Nucleus accumbens (tissue), 56 donors: ENCODE measurements around the gene AGFG1.
"Not testable (repeated sequence)": the region's sequence is repeated elsewhere in the genome, so short reads cannot be mapped to it uniquely, and the experiment has no call there.

Source experiments
- DNase-seq, 56 donors: peaks; one replicate each; lab custom pipeline; 2025; lab: John Stamatoyannopoulos, UW

Gene AGFG1

DNA sequence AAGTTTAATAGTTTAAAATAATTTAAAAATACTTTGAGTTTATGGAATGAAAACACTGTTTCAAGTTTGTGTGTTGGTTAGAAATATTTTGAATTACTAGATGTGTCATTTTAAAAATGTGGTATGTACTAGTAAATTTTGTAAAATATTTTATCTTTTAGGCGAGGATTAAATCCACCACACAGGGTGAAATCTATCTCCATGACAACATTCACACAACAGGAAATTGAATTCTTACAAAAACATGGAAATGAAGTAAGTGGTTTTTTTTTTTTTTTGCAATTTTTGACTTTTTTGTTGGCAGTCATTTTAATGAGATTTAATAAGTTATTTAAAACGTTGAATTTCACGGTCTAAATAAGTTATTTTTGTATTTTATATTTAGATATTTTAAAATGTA lies 19.4 kb downstream of the AGFG1 start:
- no peak for DNase-seq

- DNase-seq, result no peak
These were observed 21.6 kb downstream of the AGFG1 start for GRCh38 chr2:227493524-227493923.

GRCh38 chr2:227497158-227497557 lies 25.2 kb downstream of the AGFG1 start:
- no peak for DNase-seq

DNA sequence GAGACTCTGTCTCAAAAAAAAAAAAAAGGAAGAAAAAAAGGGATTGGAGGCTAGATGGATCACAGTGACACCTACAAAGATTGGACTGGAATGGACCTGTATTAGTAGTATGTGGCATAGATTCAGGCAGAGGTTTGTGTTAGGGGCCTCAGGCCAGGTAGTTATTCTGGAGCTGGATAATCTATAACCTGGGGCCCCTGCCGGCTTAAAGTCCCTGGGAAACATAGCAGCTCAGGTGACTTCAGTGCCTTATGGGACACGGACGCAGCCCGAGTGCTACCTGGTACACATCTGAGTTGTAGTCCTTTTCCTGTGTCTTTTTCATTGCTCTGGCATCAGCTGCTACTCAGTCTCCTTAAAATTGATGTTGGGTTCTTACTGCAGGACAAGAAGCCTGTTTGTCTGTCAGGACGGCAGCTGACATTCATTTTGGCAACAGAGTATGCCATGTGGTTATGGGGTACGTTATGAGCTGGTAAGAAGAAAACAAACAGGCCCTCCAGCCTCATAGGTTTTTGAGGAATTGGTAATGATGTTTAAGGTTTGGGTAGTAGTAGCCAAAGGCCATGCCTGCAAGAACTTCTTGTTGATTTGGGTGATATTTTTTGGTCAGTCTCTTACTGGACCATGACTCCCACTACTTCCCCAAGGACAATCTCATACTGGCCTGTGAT lies 27.8 kb downstream of the AGFG1 start:
- DNase-seq, result no peak

GRCh38 chr2:227500301-227500630 lies 28.3 kb downstream of the AGFG1 start:
- no peak for DNase-seq

GRCh38 chr2:227503433-227504406 lies 31.8 kb downstream of the AGFG1 start:
- DNase-seq, result peak in 2 of 56 donors; percentile 7 to 62

DNA sequence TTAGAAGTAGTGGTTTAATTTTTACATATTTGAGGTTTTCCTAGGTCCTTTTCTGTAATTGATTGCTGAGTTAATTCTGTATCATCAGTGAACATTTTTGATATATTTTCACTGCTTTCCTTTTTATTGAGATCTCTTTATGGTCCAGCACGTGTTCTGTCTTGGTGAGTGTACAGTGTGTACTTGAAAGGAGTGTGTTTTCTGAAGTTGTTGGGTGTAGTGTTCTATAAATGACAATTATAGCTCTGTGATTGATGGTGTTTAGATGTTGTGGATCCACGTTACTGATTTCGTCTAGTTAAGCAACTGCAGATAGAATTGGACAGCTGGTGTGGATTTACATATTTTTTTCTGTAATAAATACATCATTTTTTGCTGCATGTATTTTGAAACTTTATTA lies 32.7 kb downstream of the AGFG1 start:
- no peak for DNase-seq

DNA sequence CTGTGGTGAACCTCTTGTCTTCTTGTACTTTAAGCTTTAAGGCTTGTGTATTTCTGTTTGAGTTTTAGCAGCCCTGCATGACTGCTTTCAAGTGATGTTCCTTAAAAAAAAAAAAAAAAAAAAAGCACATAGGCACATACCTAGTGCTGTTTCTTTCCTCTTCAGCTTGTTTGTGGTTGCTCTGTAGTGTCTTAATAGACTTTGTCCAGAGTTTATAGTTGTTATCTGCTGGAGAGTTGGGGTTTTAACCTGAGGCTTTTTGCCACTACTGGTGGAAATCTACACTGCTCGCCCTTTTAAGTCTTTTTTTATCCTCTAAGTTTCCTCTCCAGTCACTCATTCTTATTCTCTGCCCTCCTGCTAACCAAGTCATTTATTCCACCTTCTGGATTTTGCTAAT lies 34.5 kb downstream of the AGFG1 start:
- DNase-seq, result no peak

DNA sequence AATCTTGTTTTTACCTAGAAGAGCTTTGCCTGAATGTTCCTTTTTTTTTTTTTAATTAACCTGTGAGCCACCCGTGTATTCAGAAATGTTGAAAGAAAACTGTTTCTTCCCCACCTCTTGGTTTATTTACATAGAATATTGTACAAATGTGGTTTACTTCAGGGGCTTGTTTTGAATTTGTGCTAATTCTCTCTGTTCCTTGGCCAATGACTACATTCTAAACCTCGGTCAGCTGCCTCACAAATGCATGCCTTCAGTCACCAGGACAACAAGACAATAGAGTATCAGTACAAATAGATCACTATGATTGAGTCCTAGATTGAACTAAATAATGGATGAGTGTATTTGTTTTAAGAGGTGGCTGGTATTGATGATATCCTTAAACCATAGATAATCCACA lies 36.0 kb downstream of the AGFG1 start:
- DNase-seq, result no peak

DNA sequence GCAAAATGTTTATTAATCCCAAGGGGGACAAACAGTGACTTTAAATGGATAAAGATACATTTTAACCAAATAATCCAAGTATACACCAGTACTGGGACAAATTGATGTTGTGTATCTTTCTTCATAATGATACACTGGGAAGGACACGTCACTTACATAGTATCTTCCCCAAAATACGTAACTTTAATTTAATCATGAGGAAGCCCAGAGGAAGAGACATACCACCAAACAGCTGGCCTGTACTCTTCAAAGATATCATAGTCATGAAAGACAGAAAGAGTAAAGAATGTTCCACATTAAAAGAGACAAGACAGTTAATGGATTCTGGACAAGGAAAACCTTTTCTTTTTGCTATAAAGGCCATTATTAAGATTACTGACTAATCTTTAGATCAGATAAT lies 37.1 kb downstream of the AGFG1 start:
- DNase-seq, result no peak

DNA sequence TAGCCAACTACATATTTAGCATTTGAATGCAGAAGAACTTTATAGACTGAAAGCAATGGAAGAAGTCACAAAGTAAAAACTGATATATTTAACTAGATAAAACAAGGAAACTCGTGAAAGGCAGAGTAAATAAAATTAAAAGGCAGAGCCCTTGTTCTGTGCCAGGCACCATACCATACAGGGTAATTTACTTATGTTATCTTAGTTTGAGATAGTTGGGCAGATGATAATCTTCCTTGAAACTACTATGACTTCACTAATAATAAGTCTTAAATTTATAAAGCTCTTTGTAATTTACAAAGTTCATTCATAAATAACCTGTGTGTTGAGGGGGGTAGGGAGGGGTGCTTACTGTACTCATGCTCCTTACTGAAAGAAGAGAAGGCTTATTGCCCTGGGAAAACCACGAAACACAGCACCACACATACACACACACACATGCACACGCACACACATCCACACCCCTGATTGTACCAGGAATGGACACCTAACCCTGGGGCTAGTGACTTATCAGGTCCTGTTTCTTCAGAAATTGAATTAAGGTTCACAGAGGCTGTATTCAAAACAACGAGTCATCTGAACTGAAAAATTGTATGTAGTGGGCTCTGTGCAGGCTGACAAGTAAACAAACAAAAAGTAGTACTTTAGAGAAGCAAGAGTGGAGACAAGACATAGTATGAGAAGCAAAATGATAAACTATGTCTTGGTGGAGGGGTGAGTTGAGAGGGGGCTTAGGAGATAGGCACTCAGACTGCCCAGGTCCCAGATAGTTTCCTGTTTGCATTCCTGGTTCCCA lies 38.1 kb downstream of the AGFG1 start:
- DNase-seq, result no peak

GRCh38 chr2:227510620-227510958 lies 38.6 kb downstream of the AGFG1 start:
- no peak for DNase-seq

DNA sequence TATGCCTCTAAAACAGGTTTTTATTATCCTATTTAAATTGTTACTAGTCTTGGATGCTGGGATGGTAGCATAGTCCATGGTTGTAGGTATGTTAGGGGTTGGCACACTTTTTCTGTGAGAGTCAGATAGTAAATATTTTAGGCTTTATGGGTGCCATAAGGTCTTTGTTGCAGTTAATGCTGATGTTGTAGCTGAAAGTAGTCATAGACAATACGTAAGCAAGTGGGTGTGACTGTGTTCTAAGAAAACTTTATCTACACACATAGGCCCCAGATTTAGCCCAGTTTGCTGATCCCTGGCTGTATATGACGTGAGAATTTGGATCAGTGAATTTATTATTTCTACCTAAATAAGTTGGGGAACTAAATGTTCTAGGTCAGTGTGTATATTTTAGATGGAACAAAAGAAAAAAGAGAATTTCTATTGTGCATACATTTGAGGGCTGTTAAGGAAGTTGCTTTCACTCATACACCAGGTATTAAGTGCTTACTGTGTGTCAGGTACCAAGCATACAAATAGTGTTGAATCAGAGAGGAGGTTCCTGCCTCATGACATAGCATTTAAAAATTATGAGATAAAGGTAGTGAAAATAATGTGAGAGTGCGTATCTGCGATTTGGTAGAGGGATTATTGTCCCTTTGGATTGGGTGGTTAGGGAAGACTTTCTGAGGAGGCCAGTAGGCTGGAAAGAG lies 39.4 kb downstream of the AGFG1 start:
- DNase-seq, result no peak

DNA sequence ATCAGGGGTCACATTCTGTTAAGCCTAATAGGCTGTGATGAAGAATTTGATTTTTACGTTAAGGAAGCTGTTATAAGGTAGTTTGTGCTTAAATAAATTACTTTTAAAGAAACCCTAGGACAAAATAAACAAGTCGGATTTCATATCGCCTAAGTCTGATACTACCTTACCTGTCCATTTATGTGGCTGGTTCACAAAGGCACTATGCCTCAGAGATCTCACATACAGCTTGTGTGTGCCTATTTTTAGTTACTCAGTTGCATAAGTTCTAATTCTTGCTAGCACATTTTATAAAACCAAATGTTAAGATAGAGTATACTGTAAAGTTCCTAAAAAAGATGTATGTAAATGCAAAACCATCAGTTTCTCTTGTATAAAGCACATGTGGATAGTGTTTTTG lies 40.0 kb downstream of the AGFG1 start:
- DNase-seq, result no peak

GRCh38 chr2:227513113-227513512 lies 41.2 kb downstream of the AGFG1 start:
- DNase-seq, result peak in 4 of 56 donors; percentile 3 to 14 (median 8)

DNA sequence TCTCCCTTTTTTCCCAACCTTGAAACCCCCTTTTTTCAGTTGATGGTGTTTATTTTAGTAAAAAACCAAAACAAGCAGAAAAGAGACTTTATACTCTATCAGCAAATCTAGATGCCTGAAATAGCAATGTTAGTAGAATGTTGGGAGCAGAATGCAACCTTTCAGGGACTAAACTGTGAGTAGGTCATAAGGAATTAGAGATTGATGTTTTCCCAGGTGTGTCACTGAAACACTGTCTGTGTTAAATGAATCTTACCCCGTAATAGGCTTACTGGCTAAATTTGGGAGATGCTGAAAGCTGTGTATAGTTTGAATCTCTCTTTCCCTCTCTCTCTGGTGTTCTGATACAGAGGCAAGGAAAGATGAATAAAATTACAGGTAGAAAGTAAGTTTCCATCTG lies 43.8 kb downstream of the AGFG1 start:
- no peak for DNase-seq

DNA sequence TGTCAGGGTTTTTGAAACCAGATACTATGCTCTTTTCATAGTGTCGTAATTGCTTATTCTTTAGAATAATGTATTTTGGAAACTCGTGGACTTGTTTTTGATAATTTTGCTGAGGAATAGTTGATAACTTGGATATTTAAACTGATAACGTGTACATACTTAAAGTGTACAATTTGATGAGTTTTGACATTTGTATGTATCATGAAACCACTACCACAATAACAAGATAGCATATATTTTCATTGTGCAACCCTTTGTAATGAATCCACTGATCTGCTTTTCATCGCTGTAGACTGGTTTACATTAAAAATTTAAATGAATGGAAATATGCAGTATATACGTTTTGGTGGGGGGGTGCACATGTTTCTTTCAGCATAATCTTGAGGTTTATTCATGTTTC lies 45.8 kb downstream of the AGFG1 start:
- no peak for DNase-seq

DNA sequence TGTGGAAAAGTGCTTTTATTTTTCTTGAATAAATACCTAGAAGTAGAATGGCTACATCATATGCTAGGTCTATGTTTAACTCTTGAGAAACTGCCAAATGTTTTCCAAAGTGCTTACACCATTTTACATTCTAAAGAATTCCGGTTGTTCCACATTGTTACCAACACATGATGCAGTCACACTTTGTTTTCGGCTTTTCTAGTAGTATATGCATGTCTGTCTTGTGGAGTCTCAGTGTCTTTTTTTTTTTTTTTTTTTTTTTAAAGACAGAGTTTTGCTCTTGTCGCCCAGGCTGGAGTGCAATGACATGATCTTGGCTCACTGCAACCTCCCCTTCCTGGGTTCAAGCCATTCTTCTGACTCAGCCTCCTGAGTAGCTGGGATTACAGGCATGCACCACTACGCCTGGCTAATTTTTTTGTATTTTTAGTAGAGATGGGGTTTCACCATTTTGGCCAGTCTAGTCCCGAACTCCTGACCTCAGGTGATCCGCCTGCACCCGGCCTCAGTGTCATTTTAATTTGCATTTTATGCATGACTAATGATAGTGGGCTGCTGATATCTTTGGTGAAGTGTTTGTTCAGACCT lies 46.4 kb downstream of the AGFG1 start:
- DNase-seq, result not testable (repeated sequence)

- DNase-seq, result not testable (repeated sequence)
These were observed 49.2 kb downstream of the AGFG1 start for GRCh38 chr2:227521178-227521577.

- DNase-seq, result no peak
These were observed 52.7 kb downstream of the AGFG1 start for GRCh38 chr2:227524665-227525064.
